ENCODE data around the gene KCNH3. TPM values are rescaled to one million over a fixed set of nuclear protein-coding genes. Genes with fewer than 3 reads are reported as not detected.

The KCNH3 gene
- total RNA-seq, 1 donor from 2014 or later, result 2.3 TPM

- Histone ChIP-seq H3K4me3 (no peak overlapping the region), H3K36me3 (peaks cover 60% of the 10 kb centered on the region), H3K9me3 (no peaks in the 10 kb centered on the region), H3K4me1 (no peaks in the 10 kb centered on the region), H3K27ac (no peak overlapping the region), H3K27me3 (ENCODE audit: low read depth) (no peaks in the 10 kb centered on the region)
- no peak for DNase-seq
- peak in 1 of 2 donors; percentile 8 for ATAC-seq
- intact Hi-C loops (cut with DNase I), result no loop called here
- TF ChIP-seq CTCF (IDR thresholded peaks at IDR 0.05), result no peak
Observed at GRCh38 chr12:49557187-49557916, 18.5 kb downstream of the KCNH3 start.

GRCh38 chr12:49557917-49558215 lies 19.0 kb downstream of the KCNH3 start:
- DNase-seq (no peak), ATAC-seq (no peak)
- H3K9me3 ChIP-seq, result no peaks in the 10 kb centered on the region
- H3K4me1 ChIP-seq, result no peaks in the 10 kb centered on the region
- H3K27ac ChIP-seq, result no peak overlapping the region
- H3K36me3 ChIP-seq, result peaks cover 66% of the 10 kb centered on the region
- intact Hi-C loops (cut with DNase I), result no loop called here
- no peak for TF ChIP-seq CTCF (IDR thresholded peaks at IDR 0.05)
- no peaks in the 10 kb centered on the region for H3K27me3 ChIP-seq (ENCODE audit: low read depth)
- no peak overlapping the region for H3K4me3 ChIP-seq

- DNase-seq (no peak), ATAC-seq (no peak)
- Histone ChIP-seq H3K27ac (no peak overlapping the region), H3K4me3 (no peak overlapping the region), H3K27me3 (ENCODE audit: low read depth) (no peaks in the 10 kb centered on the region), H3K36me3 (peaks cover 72% of the 10 kb centered on the region), H3K4me1 (no peaks in the 10 kb centered on the region), H3K9me3 (no peaks in the 10 kb centered on the region)
- intact Hi-C loops (cut with DNase I), result no loop called here
- no peak for TF ChIP-seq CTCF (IDR thresholded peaks at IDR 0.05)
Observed at GRCh38 chr12:49558526-49558925, 19.7 kb downstream of the KCNH3 start.

GRCh38 chr12:49559011-49559675 lies 20.3 kb downstream of the KCNH3 start:
- DNase-seq (no peak), ATAC-seq (no peak)
- H3K4me1 ChIP-seq, result no peaks in the 10 kb centered on the region
- TF ChIP-seq CTCF (IDR thresholded peaks at IDR 0.05), result no peak
- H3K9me3 ChIP-seq, result no peaks in the 10 kb centered on the region
- no peak overlapping the region for H3K4me3 ChIP-seq
- H3K27ac ChIP-seq, result no peak overlapping the region
- peaks cover 78% of the 10 kb centered on the region for H3K36me3 ChIP-seq
- no peaks in the 10 kb centered on the region for H3K27me3 ChIP-seq (ENCODE audit: low read depth)
- intact Hi-C loops (cut with DNase I), result no loop called here

GRCh38 chr12:49560695-49561094 lies 21.9 kb downstream of the KCNH3 start:
- H3K36me3 ChIP-seq, result peaks cover 93% of the 10 kb centered on the region
- DNase-seq (no peak), ATAC-seq (no peak)
- no peak for TF ChIP-seq CTCF (IDR thresholded peaks at IDR 0.05)
- intact Hi-C loops (cut with DNase I), result no loop called here
- H3K27me3 ChIP-seq (ENCODE audit: low read depth), result no peaks in the 10 kb centered on the region
- no peaks in the 10 kb centered on the region for H3K9me3 ChIP-seq
- H3K4me1 ChIP-seq, result no peaks in the 10 kb centered on the region
- no peak overlapping the region for H3K27ac ChIP-seq
- H3K4me3 ChIP-seq, result no peak overlapping the region
